Activated gamma-delta T cell (primary cell): ENCODE measurements around the gene NOS3.

ENCODE experiments used
- DNase-seq: peaks from one replicate; lab custom pipeline; 2025; lab: John Stamatoyannopoulos, UW

Gene NOS3

DNA sequence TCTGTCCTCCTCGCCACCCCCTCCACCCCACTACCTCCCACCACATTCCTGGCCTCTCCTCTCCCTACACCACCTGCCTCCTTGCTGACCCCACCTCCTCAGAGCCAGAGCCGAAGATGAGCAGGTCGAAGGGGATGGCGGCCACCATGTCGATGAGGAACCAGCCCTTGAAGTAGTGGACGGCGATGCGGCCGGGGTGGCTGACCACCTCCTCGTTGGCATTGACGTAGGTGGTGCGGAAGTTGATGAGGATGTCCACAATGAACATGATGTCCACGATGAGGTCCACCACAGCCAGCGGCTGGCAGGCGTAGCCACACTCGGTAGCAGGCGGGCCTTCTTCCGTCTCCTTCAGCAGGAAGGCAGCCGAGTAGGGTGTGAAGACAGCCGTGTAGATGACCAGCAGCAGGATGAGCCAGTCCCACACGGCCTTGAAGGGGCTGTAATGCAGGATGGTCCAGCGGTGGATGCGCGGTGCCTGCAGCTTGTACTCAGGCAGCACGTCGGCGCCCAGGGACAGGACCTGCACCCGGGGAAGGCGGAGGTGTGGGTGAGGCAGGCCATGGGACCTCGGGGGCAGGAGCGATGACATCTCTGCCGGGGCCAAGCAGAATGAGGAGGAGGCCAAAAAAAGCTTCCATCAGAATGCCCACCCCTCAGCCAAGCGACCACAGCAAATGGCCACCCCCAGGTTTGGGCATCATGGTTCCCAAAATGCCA, 38.3 kb upstream of the NOS3 start:
- no peak for DNase-seq

- DNase-seq, result no peak
These were observed 37.5 kb upstream of the NOS3 start for GRCh38 chr7:150953061-150953997.

- no peak for DNase-seq
These were observed 36.4 kb upstream of the NOS3 start for GRCh38 chr7:150954201-150954985.

DNA sequence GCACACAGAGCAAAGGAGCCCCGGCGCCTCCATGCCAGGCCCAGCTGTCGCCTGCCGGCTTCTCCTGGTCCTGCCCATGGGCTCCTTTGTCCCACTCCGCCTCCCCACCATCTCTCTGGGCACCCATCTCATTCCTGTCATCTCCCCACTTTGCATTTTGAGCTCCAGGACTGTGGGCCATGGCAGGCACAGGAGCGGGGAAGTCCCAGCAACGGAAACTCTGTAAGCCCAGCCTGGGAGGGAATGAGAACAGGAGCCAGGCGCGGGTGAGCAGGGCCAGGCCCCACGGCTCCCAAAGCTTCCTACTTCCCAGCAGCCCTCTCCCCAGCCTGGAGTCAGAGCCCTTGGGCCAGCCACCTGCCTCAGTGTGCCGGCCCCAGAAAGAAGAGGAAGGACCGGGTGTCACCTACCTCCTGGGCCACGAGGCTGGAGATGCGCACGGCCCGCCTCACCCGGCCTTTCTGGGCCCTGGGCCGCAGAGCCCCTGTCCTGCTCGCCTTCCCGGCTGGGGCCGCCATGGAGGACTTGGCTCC, 35.8 kb upstream of the NOS3 start:
- no peak for DNase-seq

DNA sequence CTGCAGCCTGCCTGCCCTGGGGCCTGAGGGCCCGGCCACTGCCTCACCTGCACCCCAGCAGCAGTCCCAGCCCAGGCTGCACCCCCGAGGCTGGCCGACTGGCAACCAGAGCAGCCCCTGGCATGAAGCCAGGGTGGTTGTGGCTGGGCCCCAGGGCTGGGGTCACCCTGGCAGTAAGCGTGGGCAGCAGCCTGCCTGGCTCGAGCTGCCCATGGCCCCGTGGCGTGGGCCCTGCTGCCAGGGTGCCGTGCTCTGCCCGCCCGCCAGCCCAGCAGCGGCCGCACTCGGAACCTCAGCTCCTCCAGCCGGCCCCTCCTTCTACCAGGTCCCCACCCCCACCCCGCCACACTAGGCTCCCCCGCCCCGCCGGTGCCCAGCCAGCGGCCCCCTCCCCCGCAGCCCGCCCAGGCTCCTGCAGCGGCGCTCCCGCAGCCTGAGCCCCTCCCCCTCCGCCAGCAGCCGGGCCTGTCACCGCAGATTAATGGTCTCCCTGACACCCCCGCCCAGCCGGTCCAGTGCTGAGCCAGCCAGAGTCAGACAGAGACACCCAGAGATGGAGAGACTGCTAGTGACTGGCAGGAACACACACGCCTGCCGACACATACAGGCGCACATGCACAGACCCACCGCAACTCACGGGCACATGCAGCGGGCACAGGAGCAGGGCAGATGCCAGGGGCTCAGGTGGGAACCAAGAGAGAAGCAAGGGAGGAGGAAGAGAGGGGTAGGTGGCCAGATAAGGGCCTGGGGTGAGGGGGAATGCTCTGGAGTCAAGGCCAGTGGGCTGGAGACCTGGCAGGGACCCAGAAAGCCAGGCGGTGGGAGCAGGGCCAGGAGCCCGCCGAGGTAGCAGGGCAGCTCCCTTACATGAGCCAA, 35.1 kb upstream of the NOS3 start:
- no peak for DNase-seq

DNA sequence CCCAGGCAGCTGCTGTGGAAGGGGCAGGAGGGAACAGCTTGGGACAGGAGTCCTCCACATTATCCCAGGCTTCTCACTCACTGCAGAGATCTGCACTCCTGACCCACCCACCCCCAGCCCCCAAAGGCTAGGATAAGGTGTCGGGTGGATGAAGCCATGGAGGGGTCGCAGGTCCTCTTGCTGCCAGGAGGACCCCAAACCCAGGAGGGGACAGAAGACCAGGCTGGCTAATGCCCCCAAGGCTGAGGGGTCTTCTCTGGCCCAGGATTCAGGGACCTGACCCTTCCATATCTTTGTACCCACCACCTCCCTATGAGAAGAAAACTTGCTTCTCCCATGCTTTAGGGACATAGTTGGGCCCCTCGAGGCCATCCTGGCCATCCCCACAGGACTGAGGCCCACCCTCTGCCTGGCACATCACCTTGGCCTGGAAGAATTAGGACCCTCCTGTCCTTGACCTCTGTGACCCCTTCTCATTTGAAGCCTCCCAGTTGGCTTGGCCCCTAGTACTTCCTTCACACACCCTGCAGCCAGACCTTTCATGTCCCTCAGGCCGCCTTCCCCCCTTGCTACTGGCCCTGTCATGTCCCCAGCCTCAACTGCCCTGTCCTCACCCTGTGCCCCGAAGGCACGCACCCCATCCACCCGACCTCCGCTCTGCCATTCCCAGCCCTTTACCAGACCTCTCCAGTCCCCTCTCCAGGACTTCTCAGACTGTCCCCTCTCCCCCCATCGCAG, 34.3 kb upstream of the NOS3 start:
- no peak for DNase-seq

DNA sequence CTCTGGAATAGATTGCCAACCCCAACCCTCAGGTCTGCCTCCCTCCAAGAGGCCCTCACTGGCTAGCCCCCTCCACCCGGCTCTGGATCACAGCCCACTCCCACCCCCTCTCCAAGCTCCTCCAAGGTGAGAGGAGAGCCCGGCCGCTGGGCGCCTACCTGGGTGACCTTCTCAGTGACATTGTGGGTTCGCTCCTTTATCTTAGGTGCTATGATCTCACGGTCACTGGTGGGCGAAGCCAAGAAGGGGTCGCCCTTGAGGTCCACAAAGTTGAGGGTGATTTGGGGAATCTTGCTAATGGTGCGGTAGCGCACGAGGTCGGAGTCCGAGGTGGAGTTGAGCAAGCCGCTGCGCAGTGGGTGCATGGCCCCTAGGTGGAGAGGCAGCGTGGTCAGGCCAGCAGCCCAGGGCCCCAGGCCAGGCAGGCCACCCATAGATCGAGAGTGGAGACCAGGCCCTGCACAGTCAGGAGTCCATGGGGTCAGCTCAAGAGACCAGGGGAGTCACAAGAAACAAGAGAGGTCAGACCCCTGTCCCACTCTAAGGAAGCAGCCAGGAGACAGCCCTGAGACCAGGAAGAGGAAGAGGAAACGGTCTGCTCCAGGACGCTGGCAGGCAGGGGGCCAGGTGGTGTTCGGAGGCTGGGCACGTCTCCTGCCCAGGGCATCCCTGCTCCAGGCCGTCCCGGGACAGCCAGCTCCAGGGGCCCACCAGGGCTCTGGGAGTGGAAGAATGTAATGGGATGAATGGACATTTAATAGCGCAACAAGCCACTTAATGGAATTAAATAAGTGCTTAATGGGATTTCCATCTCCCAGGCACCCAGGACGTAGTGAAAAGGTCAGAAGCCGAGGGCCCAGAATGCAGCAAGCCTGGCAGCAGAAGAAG, 33.4 kb upstream of the NOS3 start:
- DNase-seq, result no peak

- no peak for DNase-seq
These were observed 32.7 kb upstream of the NOS3 start for GRCh38 chr7:150958062-150958552.

DNA sequence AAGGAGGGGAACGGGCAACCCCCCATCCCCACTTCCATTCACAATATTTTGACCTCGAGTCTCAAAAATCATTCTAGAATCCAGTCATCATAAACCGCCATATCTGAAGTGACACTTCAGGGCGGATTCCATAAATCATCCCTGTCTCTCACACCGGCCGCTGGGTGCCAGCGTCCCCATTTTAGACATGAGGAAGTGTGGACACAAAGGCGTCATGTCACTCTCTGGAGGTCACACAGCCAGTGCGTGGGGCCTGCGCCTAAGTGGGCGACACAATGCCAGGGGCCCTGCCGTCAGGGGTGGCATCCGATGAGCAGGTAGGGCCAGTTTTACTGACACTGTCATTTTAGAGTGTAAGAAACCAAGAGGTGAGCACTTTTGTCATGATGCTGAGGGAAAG, 32.2 kb upstream of the NOS3 start:
- no peak for DNase-seq

- no peak for DNase-seq
These were observed 31.7 kb upstream of the NOS3 start for GRCh38 chr7:150959081-150959480.

DNA sequence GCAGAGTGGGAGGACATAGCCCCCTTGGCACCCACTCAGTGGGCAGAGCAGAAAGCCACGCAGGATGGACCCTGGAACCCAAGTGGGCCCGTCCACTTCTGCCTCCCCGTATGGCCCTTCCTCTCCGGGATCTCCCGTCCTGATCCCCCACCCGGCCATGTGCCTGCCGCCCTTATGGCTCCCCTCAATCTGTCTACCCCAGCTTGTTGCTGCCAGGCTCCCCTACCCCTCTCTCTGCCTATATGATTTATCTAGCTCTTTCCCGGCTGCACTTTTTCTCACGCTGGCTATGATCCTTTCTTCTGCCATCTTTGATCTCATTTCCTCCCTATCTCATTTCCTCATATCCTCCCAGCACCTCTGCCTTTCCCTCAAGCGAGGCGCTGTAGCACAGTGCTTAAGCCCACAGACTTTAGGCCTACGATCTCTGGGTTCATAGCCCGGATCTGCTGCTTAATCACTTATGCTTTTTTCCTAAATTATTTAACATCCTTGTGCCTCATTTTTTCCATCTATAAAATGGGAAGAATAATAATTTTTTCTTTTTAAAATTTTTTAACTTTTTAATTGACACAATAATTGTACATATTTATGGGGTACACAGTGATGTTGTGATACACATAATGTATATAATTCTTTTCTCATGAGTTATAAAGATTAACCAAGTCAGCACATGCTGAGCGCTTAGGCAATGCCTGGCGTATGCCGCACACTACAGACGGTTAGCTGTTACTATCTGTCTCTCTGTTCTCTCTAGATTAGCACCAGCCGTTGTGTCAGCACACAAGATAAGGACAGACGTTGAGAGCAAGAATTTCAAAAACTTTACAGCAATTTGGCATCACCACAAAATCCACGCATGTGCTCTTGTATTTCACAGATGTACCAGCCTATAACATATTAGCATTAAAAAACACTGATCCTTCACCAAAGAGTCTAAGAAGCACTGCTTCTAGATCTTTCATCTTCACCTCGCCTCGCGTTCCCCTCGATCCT, 30.8 kb upstream of the NOS3 start:
- no peak for DNase-seq

- DNase-seq, result no peak
These were observed 29.1 kb upstream of the NOS3 start for GRCh38 chr7:150961510-150962289.

DNA sequence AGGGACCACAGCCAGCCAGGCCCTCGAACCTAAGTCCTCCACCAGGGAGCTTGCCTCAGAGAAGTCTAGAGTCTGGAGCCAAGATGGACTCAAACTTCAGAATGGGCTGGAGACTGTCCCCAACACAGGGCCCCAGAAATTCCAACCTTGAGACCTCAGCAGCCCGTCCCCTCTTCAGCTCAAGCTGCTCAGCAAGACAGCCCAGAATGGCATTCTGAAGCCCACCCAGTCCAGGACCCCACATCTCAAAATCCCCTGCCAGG, 28.6 kb upstream of the NOS3 start:
- no peak for DNase-seq

- DNase-seq, result no peak
These were observed 28.0 kb upstream of the NOS3 start for GRCh38 chr7:150962553-150963399.

- no peak for DNase-seq
These were observed 26.9 kb upstream of the NOS3 start for GRCh38 chr7:150963707-150964559.
